T-helper 9 cell (primary cell): ENCODE data around the gene S100A10.

ENCODE experiments used
- DNase-seq: peaks from one replicate; pipeline ENCODE4 v3.0.0-alpha.2; 2020

S100A10 gene

DNA sequence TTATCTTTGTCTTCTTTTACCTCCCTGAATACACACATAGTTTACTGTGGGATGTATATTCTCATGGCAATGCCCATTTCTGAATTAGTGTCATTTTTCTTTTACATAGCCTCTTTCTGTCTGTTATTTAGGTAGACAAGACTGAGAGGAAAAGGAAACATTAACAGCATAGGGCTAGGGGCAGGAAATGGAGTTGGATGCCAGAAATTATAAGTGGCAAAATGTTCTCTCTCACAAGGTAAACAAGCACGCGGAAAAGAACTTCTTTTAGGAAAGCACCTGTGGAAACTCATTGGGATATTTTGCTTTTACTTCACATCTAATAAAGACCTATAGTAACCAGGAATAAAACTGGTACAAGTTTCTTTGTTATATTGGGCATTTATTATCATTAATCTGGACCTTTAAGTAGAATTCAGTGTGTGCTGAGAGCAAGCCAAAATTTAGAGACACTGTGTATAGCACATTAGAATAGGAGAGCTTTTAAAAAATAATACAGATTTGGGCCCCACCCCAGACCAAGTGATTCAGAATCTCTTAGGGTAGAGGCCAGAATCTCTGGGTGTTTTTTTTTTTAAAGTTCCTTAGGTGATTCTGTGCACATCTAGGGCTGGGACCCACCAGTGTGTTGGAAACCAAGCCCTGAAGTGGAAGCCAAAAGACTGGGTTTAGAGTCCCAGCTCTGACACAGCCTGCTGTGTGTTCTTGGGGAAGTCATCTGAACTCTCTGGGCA lies 32.7 kb downstream of the S100A10 start:
- no peak for DNase-seq

GRCh38 chr1:151958959-151959358 lies 34.7 kb downstream of the S100A10 start:
- DNase-seq = no peak

- no peak for DNase-seq
Observed at GRCh38 chr1:151956957-151957497, 36.6 kb downstream of the S100A10 start.

DNA sequence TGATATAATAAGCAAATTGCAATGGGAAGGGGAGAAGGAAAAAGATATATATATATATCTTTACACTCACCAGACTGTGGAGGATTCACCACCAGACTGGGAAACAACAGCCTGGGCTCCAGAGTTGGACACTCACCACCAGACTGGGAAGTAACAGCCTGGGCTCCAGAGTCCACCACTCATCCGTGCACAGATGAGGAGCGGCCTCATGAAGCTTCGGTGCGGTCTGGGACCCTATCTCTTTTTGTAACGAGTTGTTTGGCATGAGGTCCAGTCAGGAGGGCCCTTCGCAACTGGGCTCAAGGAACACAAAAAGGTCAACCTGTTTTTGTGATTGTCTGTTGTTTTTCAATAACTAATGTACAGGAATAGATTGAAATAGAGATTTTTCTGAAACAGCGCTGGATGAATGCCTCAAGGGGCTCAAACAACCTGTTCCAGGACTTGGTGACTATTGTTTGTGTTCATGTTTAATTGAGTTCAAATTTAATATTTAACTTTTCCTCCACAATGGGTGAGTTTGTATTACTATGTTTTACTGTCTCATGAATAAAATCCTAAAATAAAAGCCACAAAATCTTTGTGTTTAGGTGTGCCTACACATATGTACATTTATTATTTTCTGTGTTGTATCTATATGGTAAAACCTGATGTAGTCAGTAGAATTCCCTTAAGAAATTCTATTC lies 40.1 kb downstream of the S100A10 start:
- DNase-seq = no peak

- no peak for DNase-seq
Observed at GRCh38 chr1:151952811-151953210, 40.8 kb downstream of the S100A10 start.

GRCh38 chr1:151949371-151950193 lies 44.1 kb downstream of the S100A10 start:
- no peak for DNase-seq

DNA sequence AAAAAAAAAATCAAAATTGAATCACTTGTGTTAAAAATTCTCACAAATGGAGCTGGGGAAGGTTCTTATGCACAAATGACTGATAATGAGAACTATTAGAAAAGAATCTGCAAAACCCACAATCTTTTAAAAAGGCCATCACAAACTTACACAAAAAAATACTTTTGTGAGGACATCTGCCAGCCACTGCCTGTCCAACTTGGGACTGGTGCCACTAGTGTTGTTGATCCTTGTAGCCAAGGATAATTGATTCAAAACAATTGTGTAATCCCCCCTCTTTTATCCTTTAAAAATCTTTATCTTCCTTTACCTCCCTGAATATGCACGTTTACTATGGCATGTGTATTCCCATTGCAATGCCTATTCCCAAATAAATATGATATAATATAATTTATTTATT lies 45.2 kb downstream of the S100A10 start:
- no peak for DNase-seq

DNA sequence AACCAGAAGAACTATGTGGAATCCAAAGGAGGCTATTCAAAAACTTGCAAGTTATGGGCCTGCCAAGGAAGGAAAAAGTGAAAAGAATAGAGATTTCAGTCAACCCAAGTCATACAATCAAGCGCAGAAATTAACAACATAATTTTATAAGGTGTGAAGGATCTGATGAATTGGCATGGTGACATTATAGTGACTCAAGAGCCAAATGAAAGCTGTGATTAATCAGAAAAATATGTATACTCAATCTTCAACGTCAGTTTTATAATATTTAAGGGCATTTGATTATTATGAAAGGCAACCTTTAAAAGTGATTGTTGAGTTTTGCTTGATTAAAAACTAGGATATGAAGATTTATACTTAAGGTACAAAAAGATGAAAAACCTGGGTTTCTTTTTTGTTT lies 46.5 kb downstream of the S100A10 start:
- no peak for DNase-seq

DNA sequence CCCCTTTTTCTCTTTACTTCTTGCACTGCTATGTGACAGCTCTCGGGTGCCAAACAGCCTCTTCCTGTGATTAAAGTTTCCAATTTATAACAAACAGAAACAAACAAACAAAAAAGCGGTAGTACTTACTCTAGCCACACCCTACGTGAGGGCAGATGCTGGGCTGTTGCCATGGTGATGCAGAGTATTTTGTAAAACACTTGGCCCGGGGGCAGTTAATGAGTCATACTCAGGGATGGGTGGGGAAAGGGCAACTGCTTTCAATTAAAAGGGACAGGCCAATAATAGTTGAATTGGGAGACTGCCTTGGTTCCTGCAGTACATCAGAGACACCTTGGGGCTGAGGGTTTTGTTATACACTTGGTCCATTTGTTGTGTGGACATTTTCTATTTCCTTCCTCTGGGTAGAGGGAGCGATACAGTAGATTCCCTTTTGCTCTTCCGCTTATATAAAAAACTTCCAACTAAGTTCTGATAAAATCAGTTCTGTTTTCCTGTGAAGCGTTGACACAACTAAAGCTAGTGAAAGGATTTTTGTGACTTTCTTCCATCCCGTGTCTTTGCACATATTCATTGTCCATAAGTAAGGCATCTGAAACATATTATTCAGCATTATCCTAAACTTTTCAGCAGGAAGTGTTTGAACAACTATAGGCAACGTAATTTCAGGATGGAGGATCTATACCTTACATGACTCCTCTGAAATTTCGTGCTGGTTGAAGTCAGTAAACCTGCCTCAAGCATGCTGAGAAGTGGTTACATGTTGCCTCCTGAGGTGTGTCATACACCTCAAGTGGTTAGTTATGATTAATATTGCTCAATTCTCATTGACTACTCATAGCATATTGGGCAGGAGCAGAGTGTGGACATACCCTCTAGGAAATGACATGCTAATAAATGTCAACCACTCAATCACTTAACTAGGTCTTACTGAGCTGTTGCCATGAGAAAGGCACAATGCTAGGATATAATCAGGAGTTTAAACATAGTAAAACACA lies 47.6 kb downstream of the S100A10 start:
- peak; percentile 77 for DNase-seq

DNA sequence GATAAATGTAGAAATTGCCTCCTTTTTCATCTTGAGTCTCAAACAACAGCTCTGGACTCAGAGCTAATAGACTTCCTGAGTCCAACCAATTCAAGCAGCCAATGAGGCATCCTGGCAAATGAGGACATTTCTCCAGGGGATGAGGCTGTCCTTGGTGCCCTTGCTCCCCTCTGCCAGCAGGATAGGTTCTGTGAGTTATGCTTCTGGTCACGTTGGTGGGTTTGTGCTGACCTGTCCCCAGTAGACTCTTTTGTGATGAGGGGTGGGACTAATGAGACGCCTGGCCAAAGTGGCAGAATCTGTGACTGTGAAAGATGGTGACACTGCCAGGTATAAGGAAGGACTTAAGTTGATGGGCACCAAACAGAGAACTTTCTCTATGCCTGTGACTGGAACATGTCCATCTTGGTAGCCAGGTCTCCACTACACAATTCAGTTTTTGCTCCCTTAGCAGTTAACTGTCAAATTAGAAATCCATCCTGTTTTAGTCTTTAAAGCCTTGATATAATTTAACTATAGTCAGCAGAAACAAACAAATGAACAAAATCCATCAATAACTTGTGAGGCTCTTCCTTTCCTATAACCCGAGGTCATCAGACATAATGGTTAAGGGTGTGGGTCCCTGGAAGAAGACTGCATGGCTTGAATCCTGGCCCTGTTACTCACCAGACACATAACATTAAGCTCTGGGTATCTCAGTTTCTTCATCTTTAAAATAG lies 48.6 kb downstream of the S100A10 start:
- DNase-seq = no peak

DNA sequence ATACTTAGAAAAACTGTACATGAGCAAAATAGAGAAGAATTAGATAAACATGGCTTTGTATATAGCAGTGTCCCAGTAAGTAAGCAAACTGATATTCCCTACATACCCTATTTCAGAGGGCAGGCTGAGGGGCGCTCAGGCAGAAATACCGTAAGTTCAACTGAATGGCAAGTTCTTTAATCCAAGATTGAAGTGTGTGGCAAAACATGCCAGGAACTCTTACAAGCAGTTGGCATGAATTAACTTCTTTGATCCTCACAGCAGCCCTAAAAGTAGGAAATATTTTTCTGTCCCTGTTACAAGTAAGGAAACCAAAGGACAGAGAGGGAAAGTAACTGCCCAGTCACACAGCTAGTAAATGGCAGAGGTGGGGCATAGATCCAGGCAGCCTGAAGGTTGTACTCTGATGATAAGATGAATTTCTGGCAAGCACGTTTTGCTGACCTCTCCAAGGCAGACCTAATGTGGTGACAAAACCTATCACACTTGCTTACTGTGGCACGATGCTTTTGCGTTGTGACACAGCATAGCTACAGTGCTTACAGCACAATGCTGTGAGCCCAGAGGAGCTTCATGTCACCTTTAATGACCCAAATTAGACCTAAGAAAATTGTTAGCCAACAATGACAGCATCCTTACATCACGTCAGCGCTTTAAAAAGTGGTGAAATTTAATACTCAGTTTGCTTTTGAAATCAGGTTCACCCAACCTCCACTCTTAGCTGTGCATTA lies 49.4 kb downstream of the S100A10 start:
- no peak for DNase-seq

GRCh38 chr1:151943591-151943990 lies 50.1 kb downstream of the S100A10 start:
- DNase-seq = no peak

- DNase-seq = no peak
Observed at GRCh38 chr1:151942882-151943281, 50.8 kb downstream of the S100A10 start.

DNA sequence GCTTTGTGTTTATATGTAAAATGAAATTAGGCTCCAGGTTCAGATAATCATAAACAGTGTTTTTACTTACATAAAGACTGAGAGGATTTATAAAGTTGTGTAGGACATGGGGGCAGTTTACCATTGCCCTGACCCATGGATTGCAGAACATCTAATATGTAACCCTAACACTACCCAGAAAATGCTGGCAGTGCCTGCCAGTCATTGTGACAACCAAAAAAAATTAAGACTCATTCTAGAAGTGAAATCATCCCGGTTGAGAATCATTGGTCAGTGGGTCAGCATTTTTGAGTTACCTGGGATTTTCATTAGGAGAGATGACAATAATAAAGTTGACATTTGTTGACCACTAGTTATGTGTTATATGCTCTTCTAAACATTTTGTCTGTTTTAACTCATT lies 53.1 kb downstream of the S100A10 start:
- no peak for DNase-seq

GRCh38 chr1:151939779-151940178 lies 53.9 kb downstream of the S100A10 start:
- DNase-seq = no peak

DNA sequence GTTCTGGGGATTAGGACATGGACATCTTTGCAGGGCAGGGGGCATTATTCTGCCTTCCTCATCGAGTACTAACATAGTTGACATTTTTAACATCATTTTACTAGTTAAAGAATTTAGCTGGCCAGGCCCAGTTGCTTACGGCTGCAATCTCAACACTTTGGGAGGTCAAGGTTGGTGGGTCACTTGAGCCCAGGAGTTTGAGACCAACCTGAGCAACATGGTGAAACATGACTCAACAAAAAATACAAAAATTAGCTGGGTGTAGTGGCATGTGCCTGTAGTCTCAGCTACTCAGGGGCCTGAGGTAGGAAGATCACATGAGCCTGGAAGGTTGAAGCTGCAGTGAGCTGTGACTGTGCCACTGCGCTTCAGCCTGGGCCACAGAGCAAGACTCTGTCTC lies 54.5 kb downstream of the S100A10 start:
- DNase-seq = no peak

DNA sequence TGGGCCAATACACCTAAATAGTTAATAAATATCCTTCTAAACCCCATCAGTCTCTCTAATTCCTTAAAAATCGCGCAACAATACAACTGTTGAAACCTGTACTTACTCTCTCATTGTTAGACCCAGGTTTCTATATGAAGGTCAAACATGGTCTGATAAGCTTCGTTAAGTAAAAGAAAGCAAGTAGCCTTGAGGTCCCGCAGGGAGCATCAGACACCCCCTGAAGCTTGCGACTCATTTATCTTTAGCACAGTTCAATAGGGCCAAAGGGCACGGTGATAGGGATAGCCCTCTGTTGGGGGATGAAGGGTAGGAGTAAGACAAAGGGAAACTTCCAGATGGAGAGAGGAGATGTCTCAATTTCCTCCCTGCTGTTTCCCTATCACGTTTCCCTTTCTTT lies 57.0 kb downstream of the S100A10 start:
- DNase-seq = no peak

DNA sequence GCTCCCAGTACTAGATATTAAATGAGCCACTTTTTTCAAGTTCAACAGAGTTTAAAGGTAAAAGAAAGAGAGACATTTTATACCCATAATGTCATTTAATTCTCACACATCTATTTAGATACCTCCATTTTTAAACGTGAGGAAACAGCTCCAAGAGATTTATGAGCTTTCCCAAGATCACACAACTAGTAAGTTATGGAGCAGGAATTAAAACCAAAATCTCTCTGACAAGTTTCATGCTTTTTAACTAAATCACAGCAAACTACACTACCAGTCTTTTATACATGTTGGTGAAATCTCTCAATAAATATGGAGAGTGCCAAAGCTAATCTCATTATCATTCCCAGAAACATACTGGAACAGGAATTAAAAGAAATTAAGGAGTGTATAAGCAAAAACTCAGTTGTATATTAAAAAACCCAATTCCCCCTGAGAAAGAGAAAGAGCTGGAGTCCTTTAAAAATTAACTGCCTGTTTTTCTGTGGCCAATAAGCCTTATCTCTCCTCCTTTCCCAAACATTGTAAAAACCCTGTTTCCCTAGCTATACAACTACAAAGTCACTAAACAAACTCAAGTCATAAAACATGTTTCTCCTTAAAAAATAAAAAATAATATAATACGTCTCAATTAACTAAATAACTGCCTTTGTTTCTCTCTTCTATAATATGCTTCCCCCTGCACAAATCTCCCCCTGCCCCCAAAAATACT lies 57.6 kb downstream of the S100A10 start:
- no peak for DNase-seq

DNA sequence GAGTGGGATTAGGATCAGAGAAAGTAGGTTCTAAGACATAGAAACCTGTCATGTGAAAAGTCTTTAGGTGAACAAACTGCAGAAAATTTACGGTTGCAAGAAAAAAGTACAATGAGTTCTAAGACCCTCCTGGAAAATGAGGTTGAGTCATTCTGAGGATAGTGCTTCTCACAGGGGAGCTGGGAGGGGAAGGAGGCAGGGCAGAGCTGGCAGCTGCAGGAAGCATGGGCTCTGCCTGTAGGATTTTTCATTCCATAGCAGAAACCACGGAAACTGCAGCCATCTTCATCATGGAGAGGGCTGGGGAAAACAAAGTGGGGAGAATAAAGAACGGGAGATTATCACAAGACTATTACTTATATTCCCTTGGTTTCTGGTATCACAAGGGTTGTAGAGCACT lies 58.5 kb downstream of the S100A10 start:
- no peak for DNase-seq

DNA sequence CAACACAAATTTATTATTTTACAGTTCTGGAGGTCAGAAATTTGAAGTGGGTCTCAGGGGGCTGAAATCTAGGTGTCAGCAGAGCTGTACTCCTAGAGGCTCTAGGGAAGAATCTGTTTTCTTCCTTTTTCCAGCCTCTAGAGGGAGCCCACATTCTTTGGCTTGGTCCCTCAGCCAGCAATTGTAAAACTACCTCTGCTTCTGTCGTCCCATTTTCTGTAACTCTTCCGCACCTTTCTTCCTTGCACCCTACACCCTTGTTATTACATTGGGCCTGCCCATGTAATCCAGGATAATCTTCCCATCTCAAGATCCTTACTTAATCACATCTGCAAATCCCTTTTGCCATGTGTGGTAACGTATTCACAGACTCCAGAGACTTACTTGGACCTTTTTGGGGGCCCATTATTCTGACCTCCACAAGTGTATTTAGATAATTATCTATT lies 59.6 kb downstream of the S100A10 start:
- peak; percentile 21 for DNase-seq
